ENCODE results near the gene PLP1.
"Not testable (repeated sequence)": the region's sequence is repeated elsewhere in the genome, so short reads cannot be mapped to it uniquely, and the experiment has no call there.

PLP1 gene

GRCh38 chrX:103781062-103781402 lies 4.4 kb downstream of the PLP1 start:
- DNase-seq (ENCODE audit: low read depth) = no peak

GRCh38 chrX:103781706-103782105 lies 5.1 kb downstream of the PLP1 start:
- no peak for DNase-seq (ENCODE audit: low read depth)

- no peak for DNase-seq (ENCODE audit: low read depth)
These were observed 6.0 kb downstream of the PLP1 start for GRCh38 chrX:103782640-103783039.

GRCh38 chrX:103783196-103783595 lies 6.6 kb downstream of the PLP1 start:
- no peak for DNase-seq (ENCODE audit: low read depth)

GRCh38 chrX:103783971-103784370 lies 7.3 kb downstream of the PLP1 start:
- no peak for DNase-seq (ENCODE audit: low read depth)

GRCh38 chrX:103789004-103789403 lies 12.4 kb downstream of the PLP1 start:
- DNase-seq (ENCODE audit: low read depth) = no peak

GRCh38 chrX:103791228-103791627 lies 14.6 kb downstream of the PLP1 start:
- no peak for DNase-seq (ENCODE audit: low read depth)

GRCh38 chrX:103791826-103792485 lies 15.3 kb downstream of the PLP1 start:
- no peak for DNase-seq (ENCODE audit: low read depth)

GRCh38 chrX:103792916-103793544 lies 16.4 kb downstream of the PLP1 start:
- no peak for DNase-seq (ENCODE audit: low read depth)

- DNase-seq (ENCODE audit: low read depth) = no peak
These were observed 16.9 kb downstream of the PLP1 start for GRCh38 chrX:103793545-103793940.

GRCh38 chrX:103794119-103794518 lies 17.5 kb downstream of the PLP1 start:
- no peak for DNase-seq (ENCODE audit: low read depth)

- DNase-seq (ENCODE audit: low read depth) = no peak
These were observed 21.1 kb downstream of the PLP1 start for GRCh38 chrX:103797691-103798090.

GRCh38 chrX:103800318-103800717 lies 23.7 kb downstream of the PLP1 start:
- no peak for DNase-seq (ENCODE audit: low read depth)

GRCh38 chrX:103805860-103806259 lies 29.2 kb downstream of the PLP1 start:
- no peak for DNase-seq (ENCODE audit: low read depth)

- DNase-seq (ENCODE audit: low read depth) = no peak
These were observed 30.3 kb downstream of the PLP1 start for GRCh38 chrX:103806862-103807474.

GRCh38 chrX:103811858-103812257 lies 35.2 kb downstream of the PLP1 start:
- DNase-seq (ENCODE audit: low read depth) = no peak

GRCh38 chrX:103817101-103817500 lies 40.5 kb downstream of the PLP1 start:
- DNase-seq (ENCODE audit: low read depth) = not testable (repeated sequence)

- DNase-seq (ENCODE audit: low read depth) = no peak
These were observed 40.9 kb downstream of the PLP1 start for GRCh38 chrX:103817502-103817901.

- no peak for DNase-seq (ENCODE audit: low read depth)
These were observed 42.4 kb downstream of the PLP1 start for GRCh38 chrX:103818842-103819619.

GRCh38 chrX:103820802-103821201 lies 44.2 kb downstream of the PLP1 start:
- not testable (repeated sequence) for DNase-seq (ENCODE audit: low read depth)

- no peak for DNase-seq (ENCODE audit: low read depth)
These were observed 47.0 kb downstream of the PLP1 start for GRCh38 chrX:103823591-103823990.

- DNase-seq (ENCODE audit: low read depth) = no peak
These were observed 49.2 kb downstream of the PLP1 start for GRCh38 chrX:103825881-103826280.

- DNase-seq (ENCODE audit: low read depth) = no peak
These were observed 51.9 kb downstream of the PLP1 start for GRCh38 chrX:103828529-103828928.

Data from CMK (cell line).